ENCODE results near the gene SMPDL3B. TPM values are rescaled to one million over a fixed set of nuclear protein-coding genes. Genes with fewer than 3 reads are reported as not detected.

SMPDL3B gene
- total and polyA plus RNA-seq, 2 of the 13 experiments (the other 11 are each of a cell fraction or from before 2014, with no cell fraction given) = 0.29 to 1.3 TPM

DNA sequence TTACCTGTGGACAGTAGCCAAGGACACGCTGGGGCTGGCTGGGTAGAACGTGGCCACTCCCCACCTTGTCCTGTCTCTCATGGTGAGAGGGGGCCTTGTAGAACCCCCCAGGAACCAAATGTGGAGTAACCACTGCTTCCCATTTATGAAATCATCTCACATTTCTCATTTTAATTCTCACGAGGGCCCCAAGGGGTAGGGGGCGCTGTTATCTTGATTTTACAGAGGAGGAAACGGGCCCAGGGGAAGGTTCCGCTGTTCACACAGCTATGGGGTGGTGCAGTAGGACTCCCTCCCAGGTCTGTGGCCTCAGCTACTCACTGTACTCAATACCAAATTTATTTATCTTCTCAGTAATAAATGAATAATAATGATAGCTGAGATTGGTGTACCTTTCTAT is 5.5 kb downstream of the SMPDL3B start (continued):
- TF ChIP-seq, protein P1, sequence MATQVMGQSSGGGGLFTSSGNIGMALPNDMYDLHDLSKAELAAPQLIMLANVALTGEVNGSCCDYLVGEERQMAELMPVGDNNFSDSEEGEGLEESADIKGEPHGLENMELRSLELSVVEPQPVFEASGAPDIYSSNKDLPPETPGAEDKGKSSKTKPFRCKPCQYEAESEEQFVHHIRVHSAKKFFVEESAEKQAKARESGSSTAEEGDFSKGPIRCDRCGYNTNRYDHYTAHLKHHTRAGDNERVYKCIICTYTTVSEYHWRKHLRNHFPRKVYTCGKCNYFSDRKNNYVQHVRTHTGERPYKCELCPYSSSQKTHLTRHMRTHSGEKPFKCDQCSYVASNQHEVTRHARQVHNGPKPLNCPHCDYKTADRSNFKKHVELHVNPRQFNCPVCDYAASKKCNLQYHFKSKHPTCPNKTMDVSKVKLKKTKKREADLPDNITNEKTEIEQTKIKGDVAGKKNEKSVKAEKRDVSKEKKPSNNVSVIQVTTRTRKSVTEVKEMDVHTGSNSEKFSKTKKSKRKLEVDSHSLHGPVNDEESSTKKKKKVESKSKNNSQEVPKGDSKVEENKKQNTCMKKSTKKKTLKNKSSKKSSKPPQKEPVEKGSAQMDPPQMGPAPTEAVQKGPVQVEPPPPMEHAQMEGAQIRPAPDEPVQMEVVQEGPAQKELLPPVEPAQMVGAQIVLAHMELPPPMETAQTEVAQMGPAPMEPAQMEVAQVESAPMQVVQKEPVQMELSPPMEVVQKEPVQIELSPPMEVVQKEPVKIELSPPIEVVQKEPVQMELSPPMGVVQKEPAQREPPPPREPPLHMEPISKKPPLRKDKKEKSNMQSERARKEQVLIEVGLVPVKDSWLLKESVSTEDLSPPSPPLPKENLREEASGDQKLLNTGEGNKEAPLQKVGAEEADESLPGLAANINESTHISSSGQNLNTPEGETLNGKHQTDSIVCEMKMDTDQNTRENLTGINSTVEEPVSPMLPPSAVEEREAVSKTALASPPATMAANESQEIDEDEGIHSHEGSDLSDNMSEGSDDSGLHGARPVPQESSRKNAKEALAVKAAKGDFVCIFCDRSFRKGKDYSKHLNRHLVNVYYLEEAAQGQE (IDR thresholded peaks at IDR 0.05; ENCODE audit: borderline replicate concordance in 1 of 2, low read depth in 1 of 2, low read length in 2 of 2) = no peak
- TF ChIP-seq ZKSCAN1 (IDR thresholded peaks at IDR 0.05; ENCODE audit: low read length) (no peak), SMC3 (IDR thresholded peaks at IDR 0.05; ENCODE audit: low read length) (peak; percentile 30; the same call in 1 of the 2 replicates), SPEN (CRISPR knock-in tag; IDR thresholded peaks at IDR 0.05; ENCODE audit: low read depth) (no peak), KLF9 (CRISPR knock-in tag; IDR thresholded peaks at IDR 0.05; ENCODE audit: low read depth) (no peak)

DNA sequence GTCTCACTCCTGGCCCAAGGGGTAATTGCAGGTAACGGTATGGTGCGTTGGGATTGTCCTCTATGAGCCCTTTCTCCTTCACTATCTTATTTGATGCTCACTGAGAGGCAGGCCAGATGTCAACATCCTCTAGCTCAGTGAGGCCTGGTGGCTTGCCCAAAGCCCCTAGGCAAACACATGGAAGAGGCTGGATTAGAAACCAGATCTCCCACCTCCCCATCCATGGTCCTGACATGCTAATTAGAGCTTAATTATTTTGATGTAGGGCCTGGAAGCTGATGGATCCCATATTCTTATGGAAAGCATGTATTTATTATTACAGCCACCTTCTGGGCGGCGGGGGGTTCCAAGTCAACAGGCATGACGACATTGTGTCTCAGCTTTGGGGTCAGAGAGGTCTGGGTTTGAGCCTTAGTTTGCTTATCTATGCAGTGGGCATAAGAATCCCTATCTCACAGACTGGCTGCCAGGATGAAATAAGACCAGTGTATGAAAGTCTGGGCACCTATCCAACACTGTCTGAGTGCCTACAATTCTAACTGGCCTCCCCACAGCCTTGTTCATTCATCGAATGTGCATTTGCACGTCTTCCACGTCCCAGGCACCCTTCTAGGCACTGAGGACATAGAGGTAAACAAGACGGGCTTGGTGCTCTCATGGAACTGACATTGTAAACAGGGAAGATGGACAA is 6.2 kb downstream of the SMPDL3B start:
- Histone ChIP-seq H3K79me2 (ENCODE audit: insufficient read depth, low read length) (no peaks in the 10 kb centered on the region), H3K27ac (ENCODE audit: extremely low read length, insufficient read depth, low read length) (no peak overlapping the region), H3K9me3 (ENCODE audit: low read length) (no peaks in the 10 kb centered on the region), H3K4me3 (replicated peaks in 1 of 3; ENCODE audit: insufficient read depth in 1 of 3, low read depth in 2 of 3, low read length in 3 of 3) (no peak overlapping the region), H2AFZ (ENCODE audit: low read length) (no peak overlapping the region), H3K9ac (ENCODE audit: insufficient read depth, low read depth, low read length) (no peak overlapping the region), H4K20me1 (ENCODE audit: insufficient read depth, low read length) (no peaks in the 10 kb centered on the region), H3K4me1 (ENCODE audit: insufficient read depth, low read length) (peaks cover 56% of the 10 kb centered on the region), H3K36me3 (replicated peaks in 1 of 2; ENCODE audit: control insufficient read depth in 1 of 2, insufficient read depth in 2 of 2, low read length in 2 of 2) (no peaks in the 10 kb centered on the region), H3K4me2 (ENCODE audit: low read depth, low read length) (no peak overlapping the region), H3K27me3 (ENCODE audit: control insufficient read depth in 1 of 2, insufficient read depth in 2 of 2, low read length in 2 of 2) (no peaks in the 10 kb centered on the region)
- in situ Hi-C loops (cut with HindIII; ENCODE audit: extremely low pct_ligation_motif_present, low pct_unique_long_range_greater_than_20kb) = no loop called here
- ChIA-PET POLR2A (no interaction called here), CTCF (ENCODE audit: low intra/inter-chr PET ratio, low total read pairs) (no interaction called here)
- no peak for TF ChIP-seq ZNF766 (CRISPR knock-in tag; IDR thresholded peaks at IDR 0.05; ENCODE audit: borderline replicate concordance)
- TF ChIP-seq ZNF629 (CRISPR knock-in tag; conservative IDR thresholded peaks at IDR 0.05) = peak; percentile 42; the same call in 1 of the 2 replicates
- no peak for TF ChIP-seq ZNF839 (CRISPR knock-in tag; IDR thresholded peaks at IDR 0.05; ENCODE audit: borderline replicate concordance)
- no peak for TF ChIP-seq ELF4 (CRISPR knock-in tag; IDR thresholded peaks at IDR 0.05; ENCODE audit: borderline replicate concordance)
- FAIRE-seq = no peak
- BruUV-seq (replicated peaks) = no TSS peak
- no peak for ATAC-seq
- 88% methylated on average over 9 of the region's 9 CpGs for WGBS (ENCODE audit: low lambda C conversion rate)
- DNase-seq (ENCODE audit: low spot score) = no peak
- intact Hi-C loops (cut with micrococcal nuclease; ENCODE audit: unreplicated experiment) = no loop called here
